Small intestine (tissue), 7 donors: ENCODE data around the gene ABI1. TPM values are rescaled to one million over a fixed set of nuclear protein-coding genes. Genes with fewer than 3 reads are reported as not detected.

Experiments used
- DNase-seq, 2 donors: peaks; one replicate each; pipeline versions ENCODE4 v3.0.0 to v3.0.0-alpha.2; 2013
- FAIRE-seq: peaks from 2 replicates; lab custom pipeline; 2012; peaks lifted over from hg19 to GRCh38; lab: Jason Lieb, UNC
- H3K27ac ChIP-seq, 3 donors: one replicate each; pipeline ENCODE4 v1.5.1; 2013; ENCODE audit warnings: low read length in 2 of 3, mild to moderate bottlenecking in 2 of 3, control low read depth in 1 of 3, inconsistent platforms in 1 of 3, low read depth in 1 of 3, moderate library complexity in 1 of 3
- H3K27me3 ChIP-seq, 3 donors: one replicate each; pipeline ENCODE4 v1.6.1; 2013; ENCODE audit warnings: low read length in 3 of 3, inconsistent platforms in 1 of 3; ENCODE audit not compliant: control insufficient read depth in 3 of 3, insufficient read depth in 3 of 3
- H3K36me3 ChIP-seq, 3 donors: one replicate each; pipeline ENCODE4 v1.6.1; 2013; ENCODE audit warnings: low read length in 3 of 3, inconsistent platforms in 1 of 3, low read depth in 1 of 3, mild to moderate bottlenecking in 1 of 3, moderate library complexity in 1 of 3; ENCODE audit not compliant: control insufficient read depth in 3 of 3, insufficient read depth in 2 of 3
- H3K4me1 ChIP-seq, 3 donors: one replicate each; pipeline ENCODE4 v1.6.1; 2013; ENCODE audit warnings: low read length in 2 of 3, inconsistent platforms in 1 of 3, low read depth in 1 of 3, mild to moderate bottlenecking in 1 of 3, moderate library complexity in 1 of 3; ENCODE audit not compliant: control insufficient read depth in 3 of 3, insufficient read depth in 2 of 3
- H3K4me3 ChIP-seq, 3 donors: one replicate each; pipeline ENCODE4 v1.5.1; 2013; ENCODE audit warnings: low read length in 3 of 3, control low read depth in 1 of 3, inconsistent platforms in 1 of 3, low read depth in 1 of 3, mild to moderate bottlenecking in 1 of 3, moderate library complexity in 1 of 3
- H3K9me3 ChIP-seq, 2 donors: one replicate each; pipeline ENCODE4 v1.6.1; 2013; ENCODE audit warnings: low read depth in 1 of 2, low read length in 1 of 2; ENCODE audit not compliant: control insufficient read depth in 2 of 2, insufficient read depth in 1 of 2
- WGBS, 3 donors: extraction: QIAGEN DNeasy Blood & Tissue Kit; methylation state at CpG; one replicate each; pipeline ENCODE4 v1.1.7; 2013; 5-methylcytosine and 5-hydroxymethylcytosine counted together
- polyA plus RNA-seq, 4 donors: library from polyadenylated mRNA; stranded (reverse) in 3 of 4; unstranded in 1 of 4; fragments of 200-250 nt in 3 of 4; fragments of 120-200 nt in 1 of 4; gene quantifications; one replicate each; pipeline versions ENCODE4 v1.2.1 to v1.2.3, GENCODE V29; 2013
- donor health status: healthy with polysubstance abuse.
- donor health status: control.
- donor health status: control.
- donor health status: Bipolar disorder and iron deficiency.
- donor health status: healthy.

Gene ABI1
- polyA plus RNA-seq, 4 donors, result 25.5 to 53.0 (median 38.4) TPM

DNA sequence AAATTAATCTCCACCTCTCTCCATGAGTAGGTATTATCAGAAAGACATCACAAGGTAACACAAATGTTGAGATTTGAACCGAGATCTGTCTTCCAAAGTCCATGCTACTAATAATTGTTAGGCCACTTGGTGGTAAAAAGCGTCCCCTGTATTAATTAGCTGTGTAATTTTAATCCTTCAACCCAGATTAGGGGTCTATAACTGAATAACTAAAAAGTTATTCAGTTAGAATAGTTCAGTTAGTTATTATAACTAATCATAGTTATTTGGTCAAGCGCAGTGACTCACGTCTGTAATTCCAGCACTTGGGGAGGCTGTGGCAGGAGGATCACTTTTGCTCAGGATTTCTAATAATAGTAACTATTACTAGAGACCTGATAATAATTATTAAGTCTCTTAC is 157.7 kb downstream of the ABI1 start:
- no peak overlapping the region for H3K4me3 ChIP-seq
- FAIRE-seq (no peak), DNase-seq (peak in 1 of 2 donors; percentile 56)
- H3K27ac ChIP-seq, result no peak overlapping the region
- H3K9me3 ChIP-seq, result peaks cover 0 to 8% of the 10 kb centered on the region in 2 donors
- H3K36me3 ChIP-seq, result peaks cover 0 to 38% (median 21%) of the 10 kb centered on the region in 3 donors
- 39 to 83% (median 62%) methylated on average over 4 of the region's 4 CpGs for WGBS, 3 donors
- H3K4me1 ChIP-seq, result peaks cover 0 to 32% (median 5%) of the 10 kb centered on the region in 3 donors
- H3K27me3 ChIP-seq, result no peaks in the 10 kb centered on the region

- peak; percentile 60 to 84 for DNase-seq
- FAIRE-seq, result no peak
- peak overlapping the region; percentile 36 to 61 (median 47) for H3K27ac ChIP-seq
- H3K36me3 ChIP-seq, result peaks cover 0 to 18% (median 2%) of the 10 kb centered on the region in 3 donors
- peaks cover 0 to 34% (median 0%) of the 10 kb centered on the region in 3 donors for H3K4me1 ChIP-seq
- H3K4me3 ChIP-seq, result peak overlapping the region in 1 of 3 donors; percentile 1
- H3K9me3 ChIP-seq, result peaks cover 0 to 8% of the 10 kb centered on the region in 2 donors
- WGBS, 3 donors, result 21 to 48% (median 30%) methylated on average over 4 of the region's 4 CpGs
- H3K27me3 ChIP-seq, result no peaks in the 10 kb centered on the region
Measured at GRCh38 chr10:26700884-26701630, 159.7 kb downstream of the ABI1 start.

GRCh38 chr10:26699631-26700030 is 161.1 kb downstream of the ABI1 start:
- FAIRE-seq, result no peak
- WGBS, 3 donors, result 65 to 90% (median 71%) methylated on average over 7 of the region's 7 CpGs
- H3K27ac ChIP-seq, result peak overlapping the region in 1 of 3 donors; percentile 83

DNA sequence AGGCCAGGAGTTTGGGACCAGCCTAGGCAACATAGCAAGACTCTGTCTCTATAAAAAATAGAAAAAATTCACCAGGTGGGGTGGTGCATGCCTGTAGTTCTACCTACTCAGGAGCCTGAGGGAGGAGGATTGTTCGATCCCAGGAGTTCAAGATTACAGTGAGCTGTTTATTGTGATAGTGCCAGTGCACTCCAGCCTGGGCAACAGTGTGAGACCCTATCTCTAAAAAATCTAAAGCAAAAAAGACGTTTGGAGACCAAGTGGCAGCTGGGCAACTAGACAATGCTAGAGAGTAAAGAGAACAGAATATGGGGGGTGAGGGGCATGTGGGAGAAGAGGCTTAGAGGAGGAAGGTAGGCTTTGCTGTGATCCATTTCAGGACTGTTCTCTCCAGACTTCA is 161.8 kb downstream of the ABI1 start:
- Histone ChIP-seq H3K4me1 (peaks cover 0 to 34% (median 0%) of the 10 kb centered on the region in 3 donors), H3K27me3 (no peaks in the 10 kb centered on the region), H3K36me3 (peaks cover 0 to 9% (median 0%) of the 10 kb centered on the region in 3 donors), H3K27ac (peak overlapping the region in 2 of 3 donors; percentile 17 to 83), H3K4me3 (peak overlapping the region in 2 of 3 donors; percentile 68 to 86), H3K9me3 (peaks cover 0 to 8% of the 10 kb centered on the region in 2 donors)
- peak in 1 of 2 donors; percentile 39 for DNase-seq
- 14 to 61% (median 31%) methylated on average over 2 of the region's 2 CpGs for WGBS, 3 donors
- FAIRE-seq, result no peak

More at GRCh38 chr10:26699631-26700030, 161.1 kb downstream of the ABI1 start:
- peak overlapping the region in 1 of 3 donors; percentile 86 for H3K4me3 ChIP-seq
- H3K36me3 ChIP-seq, result peaks cover 0 to 10% (median 0%) of the 10 kb centered on the region in 3 donors
- H3K27me3 ChIP-seq, result no peaks in the 10 kb centered on the region
- peaks cover 0 to 34% (median 0%) of the 10 kb centered on the region in 3 donors for H3K4me1 ChIP-seq
- H3K9me3 ChIP-seq, result peaks cover 0 to 8% of the 10 kb centered on the region in 2 donors
- peak in 1 of 2 donors; percentile 46 for DNase-seq

- Histone ChIP-seq H3K9me3 (peaks cover 0 to 8% of the 10 kb centered on the region in 2 donors), H3K27ac (peak overlapping the region; percentile 58 to 96 (median 95)), H3K36me3 (peaks cover 0 to 9% (median 0%) of the 10 kb centered on the region in 3 donors), H3K4me3 (peak overlapping the region; percentile 68 to 90 (median 86)), H3K27me3 (no peaks in the 10 kb centered on the region), H3K4me1 (peaks cover 0 to 34% (median 0%) of the 10 kb centered on the region in 3 donors)
- no peak for FAIRE-seq
- 1 to 2% (median 2%) methylated on average over 41 to 42 of the region's 42 CpGs for WGBS, 3 donors
- DNase-seq, result peak; percentile 34 to 47
Measured at GRCh38 chr10:26697922-26698608, 162.7 kb downstream of the ABI1 start.

GRCh38 chr10:26697163-26697921 is 163.4 kb downstream of the ABI1 start, which contains the start of gene PDSS1:
Gene PDSS1 (plus strand): TSS chr10:26697701. CDS start chr10:26697712, 11 bp downstream.
- WGBS, 3 donors, result 0 to 1% (median 0%) methylated on average over 47 to 82 of the region's 82 CpGs
- peak within 1 kb of the TSS; percentile 68 to 90 (median 86) for H3K4me3 ChIP-seq
- peak; percentile 74 to 93 for DNase-seq
- H3K36me3 ChIP-seq, result peaks cover 0 to 7% (median 0%) of the 10 kb centered on the region in 3 donors
- no peaks in the 10 kb centered on the region for H3K27me3 ChIP-seq
- peaks cover 0 to 8% of the 10 kb centered on the region in 2 donors for H3K9me3 ChIP-seq
- FAIRE-seq, result no peak
- peak within 1 kb of the TSS; percentile 95 to 96 (median 95) for H3K27ac ChIP-seq
- peaks cover 0 to 32% (median 0%) of the 10 kb centered on the region in 3 donors for H3K4me1 ChIP-seq

DNA sequence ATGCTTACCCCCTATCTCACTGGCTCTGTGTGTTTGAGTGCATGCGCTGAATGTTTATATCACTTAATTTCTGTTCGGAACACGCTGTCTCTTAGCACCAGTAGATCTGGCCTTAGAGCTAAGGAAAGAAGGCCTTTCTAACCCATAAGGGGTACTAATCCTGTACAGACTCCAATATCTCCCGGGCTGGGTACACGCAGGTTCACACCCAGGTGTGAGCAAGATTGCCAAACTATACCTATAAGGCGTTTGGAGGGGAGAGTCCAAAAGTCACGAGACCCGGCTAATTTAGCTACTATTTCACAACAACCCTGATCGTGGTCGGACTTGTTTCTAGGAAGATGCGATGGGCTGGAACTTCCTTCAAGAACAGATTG is 164.0 kb downstream of the ABI1 start:
- Histone ChIP-seq H3K27me3 (no peaks in the 10 kb centered on the region), H3K4me1 (peaks cover 0 to 26% (median 0%) of the 10 kb centered on the region in 3 donors), H3K4me3 (peak overlapping the region in 2 of 3 donors; percentile 68 to 86), H3K27ac (peak overlapping the region; percentile 95 to 96 (median 95)), H3K9me3 (peaks cover 0 to 7% of the 10 kb centered on the region in 2 donors), H3K36me3 (peaks cover 0 to 6% (median 0%) of the 10 kb centered on the region in 3 donors)
- 11 to 19% (median 15%) methylated on average over 11 of the region's 11 CpGs for WGBS, 3 donors
- DNase-seq, result peak; percentile 92 to 96
- no peak for FAIRE-seq
